ENCODE measurements around the gene ZBTB34.

Gene ZBTB34

GRCh38 chr9:126886897-126887296 is 26.5 kb downstream of the ZBTB34 start:
- no peaks in the 10 kb centered on the region for H3K27me3 ChIP-seq (ENCODE audit: insufficient read depth, low read length)
- no peaks in the 10 kb centered on the region for H3K36me3 ChIP-seq (ENCODE audit: insufficient read depth, low read length)
- H3K4me3 ChIP-seq (ENCODE audit: low read length), result no peak overlapping the region
- H2AFZ ChIP-seq (ENCODE audit: low read depth, low read length), result no peak overlapping the region
- H3K4me1 ChIP-seq (ENCODE audit: insufficient read depth, low read length), result peaks cover 3% of the 10 kb centered on the region
- no peaks in the 10 kb centered on the region for H3K9me3 ChIP-seq (ENCODE audit: low read length)

GRCh38 chr9:126891676-126892075 is 31.2 kb downstream of the ZBTB34 start:
- H3K4me1 ChIP-seq (ENCODE audit: insufficient read depth, low read length), result no peaks in the 10 kb centered on the region
- no peak overlapping the region for H3K4me3 ChIP-seq (ENCODE audit: low read length)

GRCh38 chr9:126893079-126893478 is 32.6 kb downstream of the ZBTB34 start:
- H3K27me3 ChIP-seq (ENCODE audit: insufficient read depth, low read length), result no peaks in the 10 kb centered on the region
- no peak overlapping the region for H2AFZ ChIP-seq (ENCODE audit: low read depth, low read length)
- no peaks in the 10 kb centered on the region for H3K36me3 ChIP-seq (ENCODE audit: insufficient read depth, low read length)
- H3K9me3 ChIP-seq (ENCODE audit: low read length), result no peaks in the 10 kb centered on the region
- H3K4me3 ChIP-seq (ENCODE audit: low read length), result no peak overlapping the region
- no peaks in the 10 kb centered on the region for H3K4me1 ChIP-seq (ENCODE audit: insufficient read depth, low read length)

More at GRCh38 chr9:126891676-126892075, 31.2 kb downstream of the ZBTB34 start:
- Histone ChIP-seq H3K27me3 (ENCODE audit: insufficient read depth, low read length) (no peaks in the 10 kb centered on the region), H2AFZ (ENCODE audit: low read depth, low read length) (no peak overlapping the region), H3K36me3 (ENCODE audit: insufficient read depth, low read length) (no peaks in the 10 kb centered on the region), H3K9me3 (ENCODE audit: low read length) (no peaks in the 10 kb centered on the region)

GRCh38 chr9:126894052-126894603 is 33.7 kb downstream of the ZBTB34 start:
- Histone ChIP-seq H3K9me3 (ENCODE audit: low read length) (no peaks in the 10 kb centered on the region), H3K36me3 (ENCODE audit: insufficient read depth, low read length) (no peaks in the 10 kb centered on the region), H3K27me3 (ENCODE audit: insufficient read depth, low read length) (no peaks in the 10 kb centered on the region), H3K4me1 (ENCODE audit: insufficient read depth, low read length) (no peaks in the 10 kb centered on the region), H2AFZ (ENCODE audit: low read depth, low read length) (no peak overlapping the region), H3K4me3 (ENCODE audit: low read length) (no peak overlapping the region)

GRCh38 chr9:126902210-126902609 is 41.8 kb downstream of the ZBTB34 start:
- Histone ChIP-seq H2AFZ (ENCODE audit: low read depth, low read length) (no peak overlapping the region), H3K9me3 (ENCODE audit: low read length) (peaks cover 5% of the 10 kb centered on the region), H3K4me1 (ENCODE audit: insufficient read depth, low read length) (no peaks in the 10 kb centered on the region), H3K4me3 (ENCODE audit: low read length) (no peak overlapping the region), H3K36me3 (ENCODE audit: insufficient read depth, low read length) (no peaks in the 10 kb centered on the region), H3K27me3 (ENCODE audit: insufficient read depth, low read length) (no peaks in the 10 kb centered on the region)

GRCh38 chr9:126904586-126904985 is 44.1 kb downstream of the ZBTB34 start:
- Histone ChIP-seq H3K9me3 (ENCODE audit: low read length) (peaks cover 5% of the 10 kb centered on the region), H3K4me1 (ENCODE audit: insufficient read depth, low read length) (no peaks in the 10 kb centered on the region), H3K27me3 (ENCODE audit: insufficient read depth, low read length) (no peaks in the 10 kb centered on the region), H3K36me3 (ENCODE audit: insufficient read depth, low read length) (no peaks in the 10 kb centered on the region), H2AFZ (ENCODE audit: low read depth, low read length) (no peak overlapping the region), H3K4me3 (ENCODE audit: low read length) (no peak overlapping the region)

GRCh38 chr9:126906091-126906490 is 45.7 kb downstream of the ZBTB34 start:
- Histone ChIP-seq H3K9me3 (ENCODE audit: low read length) (peaks cover 5% of the 10 kb centered on the region), H3K27me3 (ENCODE audit: insufficient read depth, low read length) (no peaks in the 10 kb centered on the region), H3K36me3 (ENCODE audit: insufficient read depth, low read length) (no peaks in the 10 kb centered on the region), H3K4me1 (ENCODE audit: insufficient read depth, low read length) (no peaks in the 10 kb centered on the region), H3K4me3 (ENCODE audit: low read length) (no peak overlapping the region), H2AFZ (ENCODE audit: low read depth, low read length) (no peak overlapping the region)

GRCh38 chr9:126907058-126907457 is 46.6 kb downstream of the ZBTB34 start:
- H3K4me1 ChIP-seq (ENCODE audit: insufficient read depth, low read length), result no peaks in the 10 kb centered on the region
- no peaks in the 10 kb centered on the region for H3K27me3 ChIP-seq (ENCODE audit: insufficient read depth, low read length)
- H3K9me3 ChIP-seq (ENCODE audit: low read length), result no peaks in the 10 kb centered on the region
- no peak overlapping the region for H2AFZ ChIP-seq (ENCODE audit: low read depth, low read length)
- H3K36me3 ChIP-seq (ENCODE audit: insufficient read depth, low read length), result no peaks in the 10 kb centered on the region
- no peak overlapping the region for H3K4me3 ChIP-seq (ENCODE audit: low read length)

- peaks cover 14% of the 10 kb centered on the region for H3K4me1 ChIP-seq (ENCODE audit: insufficient read depth, low read length)
- no peaks in the 10 kb centered on the region for H3K27me3 ChIP-seq (ENCODE audit: insufficient read depth, low read length)
- no peaks in the 10 kb centered on the region for H3K36me3 ChIP-seq (ENCODE audit: insufficient read depth, low read length)
- H2AFZ ChIP-seq (ENCODE audit: low read depth, low read length), result no peak within 1 kb of the TSS
- H3K9me3 ChIP-seq (ENCODE audit: low read length), result no peaks in the 10 kb centered on the region
- H3K4me3 ChIP-seq (ENCODE audit: low read length), result peak within 1 kb of the TSS; percentile 63
Observed at GRCh38 chr9:126914458-126915280, 54.2 kb downstream of the ZBTB34 start, which contains the start of gene RALGPS1. Gene RALGPS1, plus strand, starts transcription at chr9:126914782. Its CDS starts 47,508 bp downstream, at chr9:126962290.

- H3K36me3 ChIP-seq (ENCODE audit: insufficient read depth, low read length), result no peaks in the 10 kb centered on the region
- no peaks in the 10 kb centered on the region for H3K27me3 ChIP-seq (ENCODE audit: insufficient read depth, low read length)
- H2AFZ ChIP-seq (ENCODE audit: low read depth, low read length), result no peak overlapping the region
- H3K4me3 ChIP-seq (ENCODE audit: low read length), result peak overlapping the region; percentile 63
- peaks cover 14% of the 10 kb centered on the region for H3K4me1 ChIP-seq (ENCODE audit: insufficient read depth, low read length)
- H3K9me3 ChIP-seq (ENCODE audit: low read length), result no peaks in the 10 kb centered on the region
Observed at GRCh38 chr9:126915281-126915816, 54.9 kb downstream of the ZBTB34 start.

- Histone ChIP-seq H3K9me3 (ENCODE audit: low read length) (no peaks in the 10 kb centered on the region), H3K36me3 (ENCODE audit: insufficient read depth, low read length) (no peaks in the 10 kb centered on the region), H3K27me3 (ENCODE audit: insufficient read depth, low read length) (no peaks in the 10 kb centered on the region), H3K4me1 (ENCODE audit: insufficient read depth, low read length) (peaks cover 14% of the 10 kb centered on the region), H3K4me3 (ENCODE audit: low read length) (peak overlapping the region; percentile 63), H2AFZ (ENCODE audit: low read depth, low read length) (no peak overlapping the region)
Observed at GRCh38 chr9:126915846-126916543, 55.6 kb downstream of the ZBTB34 start.

GRCh38 chr9:126916909-126917308 is 56.5 kb downstream of the ZBTB34 start:
- no peak overlapping the region for H2AFZ ChIP-seq (ENCODE audit: low read depth, low read length)

GRCh38 chr9:126919193-126919592 is 58.8 kb downstream of the ZBTB34 start:
- H3K4me1 ChIP-seq (ENCODE audit: insufficient read depth, low read length), result peaks cover 11% of the 10 kb centered on the region
- H3K36me3 ChIP-seq (ENCODE audit: insufficient read depth, low read length), result no peaks in the 10 kb centered on the region
- no peak overlapping the region for H2AFZ ChIP-seq (ENCODE audit: low read depth, low read length)
- H3K4me3 ChIP-seq (ENCODE audit: low read length), result no peak overlapping the region
- no peaks in the 10 kb centered on the region for H3K27me3 ChIP-seq (ENCODE audit: insufficient read depth, low read length)
- no peaks in the 10 kb centered on the region for H3K9me3 ChIP-seq (ENCODE audit: low read length)

More at GRCh38 chr9:126916909-126917308, 56.5 kb downstream of the ZBTB34 start:
- H3K9me3 ChIP-seq (ENCODE audit: low read length), result no peaks in the 10 kb centered on the region
- H3K27me3 ChIP-seq (ENCODE audit: insufficient read depth, low read length), result no peaks in the 10 kb centered on the region
- H3K4me1 ChIP-seq (ENCODE audit: insufficient read depth, low read length), result peaks cover 14% of the 10 kb centered on the region
- H3K4me3 ChIP-seq (ENCODE audit: low read length), result no peak overlapping the region
- H3K36me3 ChIP-seq (ENCODE audit: insufficient read depth, low read length), result no peaks in the 10 kb centered on the region

Data from neuron (in vitro differentiated cells).